Keratinocyte (primary cell): Measurements from ENCODE around the gene ACO2. TPM values are rescaled to one million over a fixed set of nuclear protein-coding genes. Genes with fewer than 3 reads are reported as not detected.

Source experiments
- DNase-seq: peaks from one replicate; pipeline ENCODE4 v3.0.0-alpha.2; 2011; ENCODE audit warnings: low read depth, missing footprints, low spot score
- FAIRE-seq: peaks from 2 replicates; lab custom pipeline; 2011; peaks lifted over from hg19 to GRCh38; lab: Jason Lieb, UNC
- H2AFZ ChIP-seq: 2 replicates; pipeline ENCODE4 v1.6.0; 2012; ENCODE audit warnings: low read length, control low read depth, inconsistent platforms; ENCODE audit not compliant: control insufficient read depth
- H3K27ac ChIP-seq: 2 replicates; pipeline ENCODE4 v1.5.1; 2011; ENCODE audit warnings: low read length; ENCODE audit not compliant: control insufficient read depth, insufficient read depth
- H3K27me3 ChIP-seq: 3 replicates; pipeline ENCODE4 v1.6.0; 2011; ENCODE audit warnings: low read length; ENCODE audit not compliant: control insufficient read depth, insufficient read depth; ENCODE audit errors: extremely low read depth
- H3K36me3 ChIP-seq, 2 experiments: 2 replicates in 1 of 2; 3 replicates in 1 of 2; pipeline ENCODE4 v1.5.1; 2011; ENCODE audit warnings: low read length in 2 of 2, mild to moderate bottlenecking in 1 of 2; ENCODE audit not compliant: control insufficient read depth in 2 of 2, insufficient read depth in 2 of 2; ENCODE audit errors: extremely low read depth in 1 of 2
- H3K4me1 ChIP-seq: 3 replicates; pipeline ENCODE4 v1.5.1; 2011; ENCODE audit warnings: low read length; ENCODE audit not compliant: control insufficient read depth, insufficient read depth; ENCODE audit errors: extremely low read depth
- H3K4me2 ChIP-seq: 3 replicates; pipeline ENCODE4 v1.6.0; 2011; ENCODE audit warnings: low read depth, low read length; ENCODE audit not compliant: control insufficient read depth, insufficient read depth; ENCODE audit errors: extremely low read depth
- H3K4me3 ChIP-seq, 3 experiments: fragments of 200-600 bp in 1 of 3; sonication (generic) in 1 of 3; 2 replicates in 2 of 3; 3 replicates in 1 of 3; pipeline ENCODE4 v1.5.1; 2011 to 2016; ENCODE audit warnings: low read length in 3 of 3, mild to moderate bottlenecking in 3 of 3, control low read depth in 2 of 3, inconsistent platforms in 1 of 3, low read depth in 1 of 3, mixed read lengths in 1 of 3, mixed run types in 1 of 3, moderate library complexity in 1 of 3; ENCODE audit not compliant: control insufficient read depth in 2 of 3, insufficient read depth in 2 of 3; ENCODE audit errors: extremely low read depth in 1 of 3
- H3K79me2 ChIP-seq: 2 replicates; pipeline ENCODE4 v1.6.0; 2012; ENCODE audit warnings: low read length; ENCODE audit not compliant: control insufficient read depth, insufficient read depth
- H3K9ac ChIP-seq: 3 replicates; pipeline ENCODE4 v1.6.0; 2011; ENCODE audit warnings: low read length; ENCODE audit not compliant: control insufficient read depth, insufficient read depth; ENCODE audit errors: extremely low read depth
- H3K9me1 ChIP-seq: 3 replicates; pipeline ENCODE4 v1.6.0; 2011; ENCODE audit warnings: low read length; ENCODE audit not compliant: control insufficient read depth, insufficient read depth; ENCODE audit errors: extremely low read depth
- H3K9me3 ChIP-seq: 2 replicates; pipeline ENCODE4 v1.5.1; 2012; ENCODE audit warnings: low read depth, low read length; ENCODE audit not compliant: control insufficient read depth
- H4K20me1 ChIP-seq: 3 replicates; pipeline ENCODE4 v1.6.0; 2011; ENCODE audit warnings: low read length; ENCODE audit not compliant: control insufficient read depth, insufficient read depth; ENCODE audit errors: extremely low read depth
- CTCF ChIP-seq, 3 experiments: IDR thresholded peaks in 1 of 3; conservative IDR thresholded peaks in 1 of 3; optimal IDR thresholded peaks in 1 of 3; 2 replicates in 2 of 3; 3 replicates in 1 of 3; pipeline versions ENCODE3 to v1.5.1; 2011; ENCODE audit warnings: low read length in 3 of 3, mild to moderate bottlenecking in 3 of 3, moderate library complexity in 2 of 3, control low read depth in 1 of 3, inconsistent platforms in 1 of 3; ENCODE audit not compliant: insufficient read depth in 2 of 3; ENCODE audit errors: extremely low read depth in 1 of 3
- EZH2 ChIP-seq: IDR thresholded peaks from one replicate; pipeline ENCODE4 v1.6.1; 2012; ENCODE audit warnings: inconsistent platforms, mild to moderate bottlenecking, low read length, moderate library complexity
- dilution Hi-C: fragments of 300-500 bp; cut with MboI; formaldehyde crosslinking; loops from one replicate; pipeline ENCODE4 v1.7.0; 2020; ENCODE audit warnings: low sequenced_read_pairs; ENCODE audit not compliant: extremely low pct_ligation_motif_present
- polyA plus RNA-seq, 5 experiments: library from polyadenylated mRNA; depleted of rRNA in 3 of 5; stranded (reverse) in 3 of 5; stranded (forward) in 1 of 5; unstranded in 1 of 5; fragments of >200 nt; gene quantifications; 1 replicate in 1 of 5; 2 replicates in 3 of 5; 3 replicates in 1 of 5; pipeline versions ENCODE4 v1.2.1 to v1.2.3, GENCODE V29; 2011 to 2012; ENCODE audit warnings: missing spikeins in 2 of 5, low read depth in 1 of 5, low replicate concordance in 1 of 5

ACO2 gene
- polyA plus RNA-seq, 1 donor (not counting 4 experiments of a cell fraction or from before 2014, with no cell fraction given): 37.2 TPM

DNA sequence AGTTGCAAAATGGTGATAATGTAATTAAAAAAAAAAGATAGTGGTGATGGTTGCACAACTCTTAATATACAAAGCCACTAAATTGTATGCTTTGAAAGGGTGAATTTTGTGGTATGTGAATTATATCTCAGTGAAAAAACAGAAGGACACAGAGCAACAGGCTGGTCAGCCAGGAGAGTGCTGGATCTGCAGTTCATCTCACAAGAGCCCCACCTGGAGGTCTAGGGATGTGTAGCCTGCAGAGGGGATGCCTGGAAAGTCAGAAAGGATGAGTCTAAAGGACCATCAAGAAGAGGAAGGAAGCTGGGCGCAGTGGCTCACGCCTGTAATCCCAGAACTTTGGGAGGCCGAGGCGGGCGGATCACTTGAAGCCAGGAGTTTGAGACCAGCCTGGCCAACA lies 66.3 kb downstream of the ACO2 start:
- Histone ChIP-seq H3K9ac (no peak overlapping the region), H3K4me2 (no peak overlapping the region), H3K36me3 (peaks cover 36 to 41% of the 10 kb centered on the region in 2 experiments), H3K9me1 (no peaks in the 10 kb centered on the region), H3K9me3 (no peaks in the 10 kb centered on the region), H3K79me2 (peaks cover 37% of the 10 kb centered on the region), H2AFZ (no peak overlapping the region), H3K27me3 (no peaks in the 10 kb centered on the region), H3K4me3 (no peak overlapping the region), H3K4me1 (no peaks in the 10 kb centered on the region), H3K27ac (no peak overlapping the region), H4K20me1 (peaks cover 2% of the 10 kb centered on the region)
- TF ChIP-seq CTCF (optimal IDR thresholded peaks at IDR 0.05 in 1 of 3, IDR thresholded peaks at IDR 0.05 in 1 of 3, conservative IDR thresholded peaks at IDR 0.05 in 1 of 3; ENCODE audit: extremely low read depth in 1 of 3, insufficient read depth in 2 of 3, low read length in 3 of 3) (peak in 2 of 3 experiments; percentile 21 to 22), EZH2 (no peak)
- DNase-seq (no peak), FAIRE-seq (no peak)
- dilution Hi-C loops: no loop called here

DNA sequence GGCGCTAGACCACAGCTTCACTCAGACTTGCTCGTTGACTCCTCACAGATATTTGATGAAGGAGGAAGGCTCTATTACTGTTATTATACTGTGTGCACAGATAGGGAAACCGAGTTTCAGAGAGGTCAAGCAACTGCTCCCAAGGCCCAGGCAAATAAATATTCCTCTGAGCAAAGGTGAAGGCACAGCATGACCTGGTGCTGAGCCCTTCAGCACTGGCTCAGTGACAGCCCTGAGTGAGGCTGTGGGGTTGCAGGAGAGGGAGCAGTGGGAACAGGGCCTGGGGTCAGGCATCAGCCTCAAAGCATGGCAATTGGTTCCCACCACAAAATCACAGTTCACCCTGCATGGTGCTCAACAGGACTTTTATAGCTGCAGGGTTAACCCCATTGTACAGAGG lies 68.3 kb downstream of the ACO2 start:
- H3K4me1 ChIP-seq: peaks cover 3% of the 10 kb centered on the region
- no peak overlapping the region for H3K27ac ChIP-seq
- no peak for FAIRE-seq
- no peak overlapping the region for H3K4me3 ChIP-seq
- H3K9me1 ChIP-seq: no peaks in the 10 kb centered on the region
- no peak for TF ChIP-seq CTCF (optimal IDR thresholded peaks at IDR 0.05 in 1 of 3, IDR thresholded peaks at IDR 0.05 in 1 of 3, conservative IDR thresholded peaks at IDR 0.05 in 1 of 3; ENCODE audit: extremely low read depth in 1 of 3, insufficient read depth in 2 of 3, low read length in 3 of 3)
- H3K9me3 ChIP-seq: no peaks in the 10 kb centered on the region
- peaks cover 4% of the 10 kb centered on the region for H4K20me1 ChIP-seq
- H2AFZ ChIP-seq: no peak overlapping the region
- no peak for DNase-seq
- no peak overlapping the region for H3K9ac ChIP-seq
- H3K27me3 ChIP-seq: no peaks in the 10 kb centered on the region
- dilution Hi-C loops: no loop called here
- H3K79me2 ChIP-seq: peaks cover 44% of the 10 kb centered on the region
- no peak overlapping the region for H3K4me2 ChIP-seq
- H3K36me3 ChIP-seq: peaks cover 26 to 28% of the 10 kb centered on the region in 2 experiments
